A673 (cell line): Measurements from ENCODE around the gene ZDHHC22. TPM values are rescaled to one million over a fixed set of nuclear protein-coding genes. Genes with fewer than 3 reads are reported as not detected.

Experiments used
- BruUV-seq: library from RNA; stranded (reverse); fragments of 400-500 nt; replicated peaks from 2 replicates; lab custom pipeline; 2021; lab: Mats Ljungman, UMichigan
- CTCF ChIA-PET: fragments of 300-600 bp; sonication (Branson Sonifier 250); formaldehyde crosslinking; loops from one replicate; lab custom pipeline; 2022; ENCODE audit warnings: antibody characterized with exemption; lab: Charles Lee
- POLR2A ChIA-PET: fragments of 300-600 bp; sonication (Branson Sonifier 250); formaldehyde crosslinking; loops from one replicate; lab custom pipeline; 2022; ENCODE audit warnings: antibody characterized with exemption; ENCODE audit not compliant: low non-redundant PET; lab: Charles Lee
- DNase-seq: peaks from one replicate; pipeline ENCODE4 v3.0.0-alpha.2; 2015; ENCODE audit warnings: low spot score
- H3K27ac ChIP-seq: fragments of 200-600 bp; sonication (generic); 2 replicates; pipeline ENCODE4 v1.5.1; 2016; ENCODE audit warnings: mixed run types, low read depth, mild to moderate bottlenecking, mixed read lengths, antibody characterized with exemption, low read length; ENCODE audit not compliant: poor library complexity, severe bottlenecking
- H3K27me3 ChIP-seq: fragments of 200-600 bp; sonication (generic); replicated peaks from 2 replicates; pipeline ENCODE4 v1.6.1; 2017; ENCODE audit warnings: mixed run types, low read depth, mild to moderate bottlenecking, mixed read lengths, antibody characterized with exemption, low read length; ENCODE audit not compliant: insufficient read depth, poor library complexity
- H3K36me3 ChIP-seq: fragments of 200-600 bp; sonication (generic); 2 replicates; pipeline ENCODE4 v1.6.1; 2016; ENCODE audit warnings: mixed run types, mild to moderate bottlenecking, mixed read lengths, antibody characterized with exemption, low read length; ENCODE audit not compliant: insufficient read depth, poor library complexity, severe bottlenecking
- H3K4me1 ChIP-seq: fragments of 200-600 bp; sonication (generic); 2 replicates; pipeline ENCODE4 v1.6.1; 2017; ENCODE audit warnings: mixed run types, mild to moderate bottlenecking, mixed read lengths, antibody characterized with exemption, low read length; ENCODE audit not compliant: insufficient read depth, poor library complexity, severe bottlenecking
- H3K4me3 ChIP-seq: fragments of 200-600 bp; sonication (generic); 2 replicates; pipeline ENCODE4 v1.5.1; 2016; ENCODE audit warnings: low read depth, mixed run types, mild to moderate bottlenecking, mixed read lengths, low read length; ENCODE audit not compliant: poor library complexity, severe bottlenecking
- H3K9me3 ChIP-seq: fragments of 200-600 bp; sonication (generic); 2 replicates; pipeline ENCODE4 v1.6.1; 2016; ENCODE audit warnings: mixed run types, low read depth, mild to moderate bottlenecking, mixed read lengths, antibody characterized with exemption, low read length; ENCODE audit not compliant: poor library complexity, severe bottlenecking
- CTCF ChIP-seq: fragments of 300-800, 200-600 bp; sonication (generic); conservative IDR thresholded peaks from 2 replicates; pipeline ENCODE4 v1.5.1; 2017; ENCODE audit warnings: low read depth, mild to moderate bottlenecking, antibody characterized with exemption, low read length, moderate library complexity, mixed read lengths
- EZH2 ChIP-seq: fragments of 200-600 bp; sonication (generic); IDR thresholded peaks from 2 replicates; pipeline ENCODE4 v1.6.1; 2017; ENCODE audit warnings: borderline replicate concordance, low read depth, mild to moderate bottlenecking, mixed read lengths, antibody characterized with exemption, low read length; ENCODE audit not compliant: poor library complexity, severe bottlenecking
- intact Hi-C: fragments of 100-400 bp; cut with micrococcal nuclease; formaldehyde crosslinking; loops from one replicate; pipeline ENCODE4 v1.10.0; 2022; ENCODE audit not compliant: unreplicated experiment
- total RNA-seq: library from RNA; stranded (reverse); gene quantifications from 2 replicates; pipeline ENCODE4 v1.2.3, GENCODE V29; 2021

Gene ZDHHC22
- total RNA-seq, 1 experiment from 2014 or later, result 0.60 TPM

DNA sequence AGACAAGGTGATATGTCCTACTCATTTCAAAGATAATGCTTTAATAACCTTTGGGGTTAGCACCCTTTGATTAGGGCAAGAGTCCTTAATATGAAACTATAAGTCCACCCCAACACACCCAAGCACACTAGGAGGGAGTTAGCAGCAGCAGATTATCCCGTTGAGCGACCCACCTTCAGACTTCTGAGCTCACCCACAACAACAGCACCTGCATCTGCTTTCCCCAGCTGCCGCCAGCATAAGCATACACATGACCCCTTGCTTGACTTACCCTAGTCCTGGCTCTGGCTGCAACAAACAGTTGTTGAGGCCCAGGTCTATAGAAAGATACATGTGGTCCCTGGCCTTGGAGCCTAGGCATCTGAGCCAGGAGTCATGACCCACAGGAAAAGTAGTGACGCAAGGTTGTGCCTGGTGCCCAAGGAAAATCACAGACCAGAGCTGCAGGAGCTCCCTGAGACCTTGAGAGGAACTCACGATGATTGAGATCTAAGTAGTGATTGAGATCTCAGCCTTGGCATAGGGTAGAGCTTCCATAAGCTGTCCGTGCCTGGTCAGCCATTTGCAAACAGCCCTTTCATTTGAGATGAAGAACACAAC lies 19.0 kb downstream of the ZDHHC22 start:
- no TSS peak for BruUV-seq
- CTCF ChIA-PET, result interaction anchor here (0.8 kb wide), 1 partner anchor 12 kb away, joined by 3 read pairs; no protein-coding TSS in a partner anchor
- no peaks in the 10 kb centered on the region for H3K9me3 ChIP-seq
- H3K36me3 ChIP-seq, result no peaks in the 10 kb centered on the region
- no peak overlapping the region for H3K27ac ChIP-seq
- intact Hi-C loops, result no loop called here
- DNase-seq, result no peak
- POLR2A ChIA-PET, result no interaction called here
- H3K4me1 ChIP-seq, result peaks cover 8% of the 10 kb centered on the region
- TF ChIP-seq CTCF, result no peak
- TF ChIP-seq EZH2, result no peak
- no peaks in the 10 kb centered on the region for H3K27me3 ChIP-seq
- no peak overlapping the region for H3K4me3 ChIP-seq

DNA sequence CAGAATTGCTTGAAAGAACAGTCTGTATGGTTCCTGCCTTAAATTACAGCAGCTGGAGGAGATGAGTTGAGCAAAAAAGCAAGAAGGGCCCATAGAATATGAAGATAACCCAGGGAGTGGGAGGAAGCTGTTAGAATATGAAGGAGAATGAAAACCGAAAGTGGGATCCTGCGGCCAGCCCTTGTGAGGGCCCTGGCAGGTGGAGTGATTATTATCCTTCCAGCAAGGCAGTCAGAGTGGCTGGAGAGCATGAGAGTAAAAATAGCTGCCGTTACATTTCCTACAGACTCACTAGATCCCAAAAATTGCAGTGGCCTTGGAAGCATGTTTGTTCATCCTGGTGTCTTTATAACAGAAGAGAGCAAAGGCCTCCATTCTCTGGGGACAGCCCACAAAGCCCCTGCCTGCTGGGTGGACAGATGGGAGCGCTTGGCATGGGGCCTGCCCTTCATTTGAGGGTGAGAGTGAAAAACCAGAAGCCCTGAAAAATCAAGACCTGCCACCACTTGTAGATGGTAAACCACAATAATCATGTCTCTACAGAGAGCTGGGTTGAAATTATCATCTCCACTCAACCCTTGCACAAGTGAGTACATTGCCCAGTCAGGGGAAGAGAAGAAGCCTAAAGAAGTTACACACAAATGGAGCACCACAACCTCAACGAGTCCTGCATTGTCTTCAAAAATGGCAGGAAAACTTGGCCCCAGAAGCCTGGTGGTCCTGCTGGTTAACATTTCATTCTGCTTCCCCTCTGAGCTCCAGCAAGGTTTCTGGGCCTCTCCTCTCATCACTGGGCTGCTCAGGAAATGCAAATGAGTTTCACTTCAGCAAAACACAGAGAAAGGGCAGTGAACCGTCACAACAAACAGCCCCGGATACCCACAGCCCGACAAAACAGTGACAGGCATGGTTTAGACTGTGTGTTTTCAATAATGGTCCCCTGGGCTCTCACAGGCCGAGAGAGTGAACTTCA lies 20.5 kb downstream of the ZDHHC22 start:
- Histone ChIP-seq H3K4me1 (peaks cover 8% of the 10 kb centered on the region), H3K27ac (no peak overlapping the region), H3K9me3 (no peaks in the 10 kb centered on the region), H3K27me3 (no peaks in the 10 kb centered on the region), H3K4me3 (no peak overlapping the region), H3K36me3 (peaks cover 4% of the 10 kb centered on the region)
- ChIA-PET POLR2A (no interaction called here), CTCF (no interaction called here)
- no TSS peak for BruUV-seq
- DNase-seq, result no peak
- no peak for TF ChIP-seq EZH2
- intact Hi-C loops, result no loop called here

DNA sequence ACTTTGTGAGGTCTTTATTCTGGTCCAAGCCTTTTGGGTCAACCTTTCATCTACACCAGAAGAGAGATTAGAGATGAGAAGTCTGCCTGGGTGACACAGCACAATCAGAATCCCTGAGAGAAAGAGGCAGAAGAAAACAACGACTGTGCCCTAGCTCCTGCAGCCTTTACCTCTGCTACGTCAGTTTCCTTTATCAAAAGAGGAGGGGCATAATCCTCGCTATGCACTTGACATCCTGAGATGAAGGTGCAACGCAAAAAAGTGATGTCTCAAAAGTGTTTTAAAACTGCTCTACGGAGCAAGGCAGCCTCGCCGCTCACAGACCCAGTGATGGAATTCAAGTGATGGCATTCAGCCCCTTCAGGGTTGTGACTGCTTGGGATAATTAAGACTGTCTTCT lies 21.7 kb downstream of the ZDHHC22 start:
- intact Hi-C loops, result no loop called here
- Histone ChIP-seq H3K4me3 (no peak overlapping the region), H3K4me1 (peaks cover 8% of the 10 kb centered on the region), H3K9me3 (no peaks in the 10 kb centered on the region), H3K36me3 (peaks cover 10% of the 10 kb centered on the region), H3K27me3 (no peaks in the 10 kb centered on the region), H3K27ac (no peak overlapping the region)
- POLR2A ChIA-PET, result no interaction called here
- TF ChIP-seq CTCF (no peak), EZH2 (no peak)
- CTCF ChIA-PET, result no interaction called here
- BruUV-seq, result no TSS peak
- no peak for DNase-seq
